Measurements from ENCODE around the gene CLEC10A.

The CLEC10A gene

DNA sequence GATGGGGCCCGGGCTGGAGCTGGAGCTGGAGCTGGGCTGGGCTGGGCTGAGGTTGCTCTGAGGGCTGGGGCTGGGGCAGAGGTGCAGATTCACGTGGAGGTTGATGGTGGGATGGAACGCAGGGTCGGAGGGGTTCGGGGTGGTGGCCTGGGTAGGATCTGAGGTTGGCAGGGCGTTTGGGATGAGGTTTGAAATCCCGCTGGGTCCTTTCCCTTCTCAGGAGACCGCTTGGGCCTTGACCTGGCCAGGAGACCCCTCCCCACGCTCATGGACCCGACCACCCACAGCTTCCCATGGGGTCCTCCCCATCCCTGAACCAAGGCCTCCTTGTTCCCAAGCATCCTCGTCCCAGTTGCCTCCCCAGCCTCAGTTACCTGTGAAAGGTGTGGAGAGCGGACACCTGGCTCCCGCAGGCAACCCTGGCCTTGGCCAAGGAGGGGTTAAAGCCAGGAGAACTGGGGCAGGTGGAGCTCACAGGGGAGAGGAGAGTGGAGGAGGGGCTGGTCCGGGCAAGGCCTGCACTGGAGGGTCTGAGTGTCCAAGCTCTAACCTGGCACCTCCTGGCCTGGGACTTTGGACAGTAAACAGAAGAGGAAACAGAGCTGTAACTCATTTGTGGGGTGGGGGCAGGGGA lies 34.3 kb upstream of the CLEC10A start, which contains the start of gene ASGR2:
Gene ASGR2, minus strand, starts transcription at position 582 of the 634 bp plus-strand sequence. CDS start 582 bp downstream, outside the sequence.
- Histone ChIP-seq H3K4me3 (ENCODE audit: low read depth, low read length) (peak within 1 kb of the TSS; percentile 7), H4K91ac (ENCODE audit: low read depth, low read length) (no peak within 1 kb of the TSS), H3K79me2 (ENCODE audit: control insufficient read depth, insufficient read depth, low read length, poor library complexity) (no peaks in the 10 kb centered on the region), H3K14ac (ENCODE audit: low read length) (no peak within 1 kb of the TSS), H3K4me2 (ENCODE audit: low read length) (no peak within 1 kb of the TSS), H4K8ac (ENCODE audit: low read depth, low read length) (no peak within 1 kb of the TSS), H3K9me3 (ENCODE audit: insufficient read depth, low read depth, low read length) (peaks cover 4% of the 10 kb centered on the region), H3K79me1 (ENCODE audit: low read length) (no peaks in the 10 kb centered on the region), H4K12ac (ENCODE audit: low read depth, low read length) (no peak within 1 kb of the TSS), H3K9ac (ENCODE audit: low read length) (no peak within 1 kb of the TSS), H3K18ac (ENCODE audit: low read length) (no peak within 1 kb of the TSS), H2BK120ac (ENCODE audit: insufficient read depth, low read length, poor library complexity) (no peak within 1 kb of the TSS), H3K23ac (ENCODE audit: low read length) (no peak within 1 kb of the TSS), H2AFZ (ENCODE audit: insufficient read depth, low read length, poor library complexity) (no peak within 1 kb of the TSS), H3K4me1 (ENCODE audit: control insufficient read depth in 1 of 2, insufficient read depth in 2 of 2, low read length in 2 of 2) (no peaks in the 10 kb centered on the region), H3K27me3 (ENCODE audit: insufficient read depth, low read length) (no peaks in the 10 kb centered on the region), H2BK5ac (ENCODE audit: low read depth, low read length, poor library complexity) (no peak within 1 kb of the TSS), H3K36me3 (ENCODE audit: control insufficient read depth in 1 of 2, insufficient read depth in 2 of 2, low read length in 2 of 2) (no peaks in the 10 kb centered on the region), H2AK5ac (ENCODE audit: low read length) (no peak within 1 kb of the TSS), H3K4ac (ENCODE audit: low read depth, low read length) (no peak within 1 kb of the TSS), H3K27ac (ENCODE audit: low read depth, low read length) (no peak within 1 kb of the TSS), H2BK12ac (ENCODE audit: low read length) (no peak within 1 kb of the TSS)
- no peak for DNase-seq
- no CpG with 5 or more reads among the region's 14 CpGs for WGBS (ENCODE audit: extremely low coverage, insufficient coverage, insufficient read length)

DNA sequence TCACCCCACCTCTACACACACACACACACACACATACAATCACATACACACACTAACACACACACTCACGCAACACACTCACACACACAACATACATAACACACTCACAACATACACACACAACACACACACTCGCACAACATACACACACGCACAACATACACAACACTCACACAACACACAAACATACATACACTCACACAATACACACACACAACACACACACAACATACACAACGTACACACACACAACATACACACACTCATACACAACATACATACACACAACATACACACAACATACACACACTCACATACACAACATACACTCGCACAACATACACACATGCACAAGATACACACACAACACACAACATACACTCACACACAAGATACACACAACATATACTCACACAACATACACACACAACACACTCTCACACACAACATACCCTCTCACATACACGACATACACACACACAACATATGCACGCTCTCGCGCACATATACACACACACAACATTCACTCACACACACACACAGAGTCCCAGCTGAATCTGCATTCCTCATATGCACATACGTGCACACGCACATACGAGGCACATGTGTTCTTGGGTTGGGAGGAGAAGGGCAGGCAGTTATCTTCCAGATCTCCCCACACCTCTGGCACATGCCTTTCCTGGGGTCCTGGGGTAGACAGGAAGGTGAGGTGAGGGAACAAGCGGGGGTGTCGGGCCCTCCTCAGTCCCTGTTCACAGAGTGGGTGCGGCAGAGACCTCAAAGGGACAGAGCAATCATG lies 33.4 kb upstream of the CLEC10A start:
- H4K8ac ChIP-seq (ENCODE audit: low read depth, low read length): no peak overlapping the region
- WGBS (ENCODE audit: extremely low coverage, insufficient coverage, insufficient read length): 99% methylated on average over 9 of the region's 15 CpGs

DNA sequence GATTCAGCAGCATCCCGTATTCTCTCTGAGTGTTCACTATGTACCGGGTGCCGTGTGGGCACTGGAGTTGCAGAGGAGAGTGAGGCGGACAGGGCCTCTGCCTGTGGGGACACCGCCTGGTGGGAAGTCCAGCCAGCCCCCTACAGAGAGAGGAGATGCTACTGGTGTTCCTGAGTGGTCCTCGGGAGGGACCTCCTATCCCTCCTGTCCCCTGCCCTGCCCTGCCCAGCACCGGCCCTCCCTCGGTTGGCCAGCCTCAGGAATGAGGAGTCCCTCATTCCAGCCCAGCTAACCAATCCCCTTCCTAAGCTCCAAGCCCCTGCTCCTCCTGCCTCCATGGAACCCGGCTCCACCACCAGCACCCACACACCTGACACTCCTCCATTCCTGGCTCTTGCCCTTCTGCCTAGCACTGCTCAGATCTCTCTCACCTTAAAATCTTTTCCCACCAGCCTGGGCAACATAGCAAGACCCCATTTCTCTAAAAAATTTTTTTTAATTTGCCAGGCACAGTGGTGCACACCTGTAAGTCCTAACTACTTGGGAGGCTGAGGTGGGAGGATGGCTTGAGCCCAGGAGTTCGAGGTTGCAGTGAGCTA lies 32.6 kb upstream of the CLEC10A start:
- DNase-seq: no peak

More for the DNA sequence above, 33.4 kb upstream of the CLEC10A start:
- no peak overlapping the region for H3K4ac ChIP-seq (ENCODE audit: low read depth, low read length)
- H3K79me1 ChIP-seq (ENCODE audit: low read length): no peaks in the 10 kb centered on the region
- no peak overlapping the region for H3K14ac ChIP-seq (ENCODE audit: low read length)
- H3K18ac ChIP-seq (ENCODE audit: low read length): no peak overlapping the region
- H2AK5ac ChIP-seq (ENCODE audit: low read length): no peak overlapping the region
- H3K4me1 ChIP-seq (ENCODE audit: control insufficient read depth in 1 of 2, insufficient read depth in 2 of 2, low read length in 2 of 2): no peaks in the 10 kb centered on the region
- no peak overlapping the region for H3K27ac ChIP-seq (ENCODE audit: low read depth, low read length)
- no peak overlapping the region for H2AFZ ChIP-seq (ENCODE audit: insufficient read depth, low read length, poor library complexity)
- H4K12ac ChIP-seq (ENCODE audit: low read depth, low read length): no peak overlapping the region
- no peak overlapping the region for H2BK120ac ChIP-seq (ENCODE audit: insufficient read depth, low read length, poor library complexity)
- H2BK12ac ChIP-seq (ENCODE audit: low read length): no peak overlapping the region
- H3K9ac ChIP-seq (ENCODE audit: low read length): no peak overlapping the region
- no peak overlapping the region for H4K91ac ChIP-seq (ENCODE audit: low read depth, low read length)
- H3K36me3 ChIP-seq (ENCODE audit: control insufficient read depth in 1 of 2, insufficient read depth in 2 of 2, low read length in 2 of 2): no peaks in the 10 kb centered on the region
- no peak overlapping the region for H3K4me2 ChIP-seq (ENCODE audit: low read length)
- peak overlapping the region; percentile 62 for H3K4me3 ChIP-seq (ENCODE audit: low read depth, low read length)
- H3K79me2 ChIP-seq (ENCODE audit: control insufficient read depth, insufficient read depth, low read length, poor library complexity): no peaks in the 10 kb centered on the region
- DNase-seq: no peak
- peaks cover 4% of the 10 kb centered on the region for H3K9me3 ChIP-seq (ENCODE audit: insufficient read depth, low read depth, low read length)
- no peaks in the 10 kb centered on the region for H3K27me3 ChIP-seq (ENCODE audit: insufficient read depth, low read length)
- no peak overlapping the region for H2BK5ac ChIP-seq (ENCODE audit: low read depth, low read length, poor library complexity)
- H3K23ac ChIP-seq (ENCODE audit: low read length): peak overlapping the region; percentile 98

DNA sequence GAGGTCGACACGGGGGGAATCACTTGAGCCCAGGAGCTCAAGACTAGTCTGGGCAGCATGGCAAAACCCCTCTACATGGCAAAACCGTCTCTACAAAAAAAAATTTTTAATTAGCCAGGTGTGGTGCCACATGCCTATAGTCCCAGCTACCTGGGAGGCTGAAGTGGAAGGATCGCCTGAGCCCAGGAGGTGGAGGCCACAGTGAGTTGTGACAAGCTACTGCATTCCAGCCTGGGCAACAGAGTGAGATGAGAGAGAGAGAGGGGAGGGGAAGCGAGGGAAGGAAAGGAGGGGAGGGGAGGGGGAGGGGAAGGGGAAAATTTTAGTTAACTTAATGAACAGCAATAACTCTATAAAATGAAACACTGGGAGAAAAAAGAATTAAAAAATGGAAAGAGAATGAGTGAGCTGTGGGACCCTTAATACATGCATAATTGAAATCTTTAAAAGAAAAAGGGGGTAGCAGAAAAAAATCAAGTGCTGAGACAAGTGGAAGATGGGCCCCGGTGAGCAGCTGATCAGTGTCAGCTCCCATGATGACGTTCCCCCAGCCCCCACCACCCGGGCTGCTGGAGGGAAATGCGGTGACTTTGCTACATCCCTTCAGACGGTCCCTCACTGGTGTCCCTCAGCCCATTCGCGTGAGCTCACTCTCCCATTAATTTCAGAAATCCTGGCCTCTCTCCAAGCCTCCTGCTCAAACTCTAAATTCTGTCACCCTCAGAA lies 31.9 kb upstream of the CLEC10A start:
- no CpG with 5 or more reads among the region's 12 CpGs for WGBS (ENCODE audit: extremely low coverage, insufficient coverage, insufficient read length)

More for the DNA sequence above, 32.6 kb upstream of the CLEC10A start:
- Histone ChIP-seq H4K12ac (ENCODE audit: low read depth, low read length) (no peak overlapping the region), H2AFZ (ENCODE audit: insufficient read depth, low read length, poor library complexity) (no peak overlapping the region), H3K14ac (ENCODE audit: low read length) (no peak overlapping the region), H3K4me3 (ENCODE audit: low read depth, low read length) (no peak overlapping the region), H4K91ac (ENCODE audit: low read depth, low read length) (no peak overlapping the region), H2BK12ac (ENCODE audit: low read length) (no peak overlapping the region), H3K79me1 (ENCODE audit: low read length) (no peaks in the 10 kb centered on the region), H3K27me3 (ENCODE audit: insufficient read depth, low read length) (no peaks in the 10 kb centered on the region), H2BK120ac (ENCODE audit: insufficient read depth, low read length, poor library complexity) (no peak overlapping the region), H2BK5ac (ENCODE audit: low read depth, low read length, poor library complexity) (no peak overlapping the region), H3K79me2 (ENCODE audit: control insufficient read depth, insufficient read depth, low read length, poor library complexity) (no peaks in the 10 kb centered on the region), H3K27ac (ENCODE audit: low read depth, low read length) (no peak overlapping the region), H3K18ac (ENCODE audit: low read length) (no peak overlapping the region), H3K4me2 (ENCODE audit: low read length) (no peak overlapping the region), H3K36me3 (ENCODE audit: control insufficient read depth in 1 of 2, insufficient read depth in 2 of 2, low read length in 2 of 2) (no peaks in the 10 kb centered on the region), H4K8ac (ENCODE audit: low read depth, low read length) (no peak overlapping the region), H3K4me1 (ENCODE audit: control insufficient read depth in 1 of 2, insufficient read depth in 2 of 2, low read length in 2 of 2) (no peaks in the 10 kb centered on the region), H3K4ac (ENCODE audit: low read depth, low read length) (no peak overlapping the region), H3K9ac (ENCODE audit: low read length) (no peak overlapping the region), H2AK5ac (ENCODE audit: low read length) (no peak overlapping the region), H3K9me3 (ENCODE audit: insufficient read depth, low read depth, low read length) (peaks cover 4% of the 10 kb centered on the region), H3K23ac (ENCODE audit: low read length) (no peak overlapping the region)
- WGBS (ENCODE audit: extremely low coverage, insufficient coverage, insufficient read length): no CpG with 5 or more reads among the region's 10 CpGs

More for the DNA sequence above, 31.9 kb upstream of the CLEC10A start:
- Histone ChIP-seq H4K12ac (ENCODE audit: low read depth, low read length) (no peak overlapping the region), H3K4me1 (ENCODE audit: control insufficient read depth in 1 of 2, insufficient read depth in 2 of 2, low read length in 2 of 2) (no peaks in the 10 kb centered on the region), H3K18ac (ENCODE audit: low read length) (no peak overlapping the region), H4K91ac (ENCODE audit: low read depth, low read length) (no peak overlapping the region), H2AK5ac (ENCODE audit: low read length) (no peak overlapping the region), H3K23ac (ENCODE audit: low read length) (no peak overlapping the region), H3K27ac (ENCODE audit: low read depth, low read length) (no peak overlapping the region), H3K4ac (ENCODE audit: low read depth, low read length) (no peak overlapping the region), H4K8ac (ENCODE audit: low read depth, low read length) (no peak overlapping the region), H3K27me3 (ENCODE audit: insufficient read depth, low read length) (no peaks in the 10 kb centered on the region), H2BK120ac (ENCODE audit: insufficient read depth, low read length, poor library complexity) (no peak overlapping the region), H2AFZ (ENCODE audit: insufficient read depth, low read length, poor library complexity) (no peak overlapping the region), H3K79me1 (ENCODE audit: low read length) (no peaks in the 10 kb centered on the region), H2BK5ac (ENCODE audit: low read depth, low read length, poor library complexity) (no peak overlapping the region), H3K36me3 (ENCODE audit: control insufficient read depth in 1 of 2, insufficient read depth in 2 of 2, low read length in 2 of 2) (no peaks in the 10 kb centered on the region), H3K4me2 (ENCODE audit: low read length) (no peak overlapping the region), H3K4me3 (ENCODE audit: low read depth, low read length) (no peak overlapping the region), H2BK12ac (ENCODE audit: low read length) (no peak overlapping the region), H3K14ac (ENCODE audit: low read length) (no peak overlapping the region), H3K9ac (ENCODE audit: low read length) (no peak overlapping the region), H3K79me2 (ENCODE audit: control insufficient read depth, insufficient read depth, low read length, poor library complexity) (no peaks in the 10 kb centered on the region), H3K9me3 (ENCODE audit: insufficient read depth, low read depth, low read length) (peaks cover 8% of the 10 kb centered on the region)
- DNase-seq: no peak
